Measurements from ENCODE around the gene TLX3. TPM values are rescaled to one million over a fixed set of nuclear protein-coding genes. Genes with fewer than 3 reads are reported as not detected.

TLX3 gene
- total RNA-seq, 1 donor from 2014 or later, result not detected

- Histone ChIP-seq H3K9me3 (ENCODE audit: control insufficient read depth in 3 of 3, low read length in 3 of 3) (no peaks in the 10 kb centered on the region), H3K4me1 (ENCODE audit: control insufficient read depth in 3 of 3, insufficient read depth in 3 of 3, low read length in 3 of 3) (peaks cover 18 to 23% (median 19%) of the 10 kb centered on the region in 3 donors), H3K27ac (ENCODE audit: low read depth, low read length) (no peak overlapping the region), H3K4me3 (ENCODE audit: low read length in 3 of 3) (no peak overlapping the region), H3K36me3 (ENCODE audit: control insufficient read depth in 3 of 3, insufficient read depth in 3 of 3, low read length in 3 of 3) (no peaks in the 10 kb centered on the region), H3K9ac (ENCODE audit: low read depth in 1 of 3, low read length in 3 of 3) (no peak overlapping the region), H3K27me3 (ENCODE audit: control insufficient read depth in 3 of 3, insufficient read depth in 3 of 3, low read length in 3 of 3) (peaks cover 76 to 90% (median 83%) of the 10 kb centered on the region in 3 donors)
These were observed 9.0 kb downstream of the TLX3 start for GRCh38 chr5:171318026-171318425.

GRCh38 chr5:171321447-171321846 lies 12.4 kb downstream of the TLX3 start:
- Histone ChIP-seq H3K4me1 (ENCODE audit: control insufficient read depth in 3 of 3, insufficient read depth in 3 of 3, low read length in 3 of 3) (peaks cover 5 to 7% (median 7%) of the 10 kb centered on the region in 3 donors), H3K27me3 (ENCODE audit: control insufficient read depth in 3 of 3, insufficient read depth in 3 of 3, low read length in 3 of 3) (peaks cover 62 to 86% (median 69%) of the 10 kb centered on the region in 3 donors), H3K9ac (ENCODE audit: low read depth in 1 of 3, low read length in 3 of 3) (no peak overlapping the region), H3K9me3 (ENCODE audit: control insufficient read depth in 3 of 3, low read length in 3 of 3) (no peaks in the 10 kb centered on the region), H3K36me3 (ENCODE audit: control insufficient read depth in 3 of 3, insufficient read depth in 3 of 3, low read length in 3 of 3) (no peaks in the 10 kb centered on the region), H3K27ac (ENCODE audit: low read depth, low read length) (no peak overlapping the region), H3K4me3 (ENCODE audit: low read length in 3 of 3) (no peak overlapping the region)

- no peaks in the 10 kb centered on the region for H3K36me3 ChIP-seq (ENCODE audit: control insufficient read depth in 3 of 3, insufficient read depth in 3 of 3, low read length in 3 of 3)
- H3K4me3 ChIP-seq (ENCODE audit: low read length in 3 of 3), result no peak overlapping the region
- H3K9ac ChIP-seq (ENCODE audit: low read depth in 1 of 3, low read length in 3 of 3), result no peak overlapping the region
- H3K4me1 ChIP-seq (ENCODE audit: control insufficient read depth in 3 of 3, insufficient read depth in 3 of 3, low read length in 3 of 3), result no peaks in the 10 kb centered on the region
- H3K27ac ChIP-seq (ENCODE audit: low read depth, low read length), result no peak overlapping the region
- H3K27me3 ChIP-seq (ENCODE audit: control insufficient read depth in 3 of 3, insufficient read depth in 3 of 3, low read length in 3 of 3), result peaks cover 55 to 76% (median 59%) of the 10 kb centered on the region in 3 donors
- H3K9me3 ChIP-seq (ENCODE audit: control insufficient read depth in 3 of 3, low read length in 3 of 3), result no peaks in the 10 kb centered on the region
These were observed 13.5 kb downstream of the TLX3 start for GRCh38 chr5:171322527-171322926.

GRCh38 chr5:171323007-171323406 lies 14.0 kb downstream of the TLX3 start:
- Histone ChIP-seq H3K36me3 (ENCODE audit: control insufficient read depth in 3 of 3, insufficient read depth in 3 of 3, low read length in 3 of 3) (no peaks in the 10 kb centered on the region), H3K9ac (ENCODE audit: low read depth in 1 of 3, low read length in 3 of 3) (no peak overlapping the region), H3K9me3 (ENCODE audit: control insufficient read depth in 3 of 3, low read length in 3 of 3) (no peaks in the 10 kb centered on the region), H3K4me1 (ENCODE audit: control insufficient read depth in 3 of 3, insufficient read depth in 3 of 3, low read length in 3 of 3) (no peaks in the 10 kb centered on the region), H3K4me3 (ENCODE audit: low read length in 3 of 3) (no peak overlapping the region), H3K27ac (ENCODE audit: low read depth, low read length) (no peak overlapping the region), H3K27me3 (ENCODE audit: control insufficient read depth in 3 of 3, insufficient read depth in 3 of 3, low read length in 3 of 3) (peaks cover 53 to 75% (median 57%) of the 10 kb centered on the region in 3 donors)

GRCh38 chr5:171323806-171324632 lies 15.0 kb downstream of the TLX3 start:
- Histone ChIP-seq H3K27me3 (ENCODE audit: control insufficient read depth in 3 of 3, insufficient read depth in 3 of 3, low read length in 3 of 3) (peaks cover 50 to 74% (median 50%) of the 10 kb centered on the region in 3 donors), H3K36me3 (ENCODE audit: control insufficient read depth in 3 of 3, insufficient read depth in 3 of 3, low read length in 3 of 3) (no peaks in the 10 kb centered on the region), H3K4me3 (ENCODE audit: low read length in 3 of 3) (no peak overlapping the region), H3K4me1 (ENCODE audit: control insufficient read depth in 3 of 3, insufficient read depth in 3 of 3, low read length in 3 of 3) (no peaks in the 10 kb centered on the region), H3K9me3 (ENCODE audit: control insufficient read depth in 3 of 3, low read length in 3 of 3) (no peaks in the 10 kb centered on the region), H3K9ac (ENCODE audit: low read depth in 1 of 3, low read length in 3 of 3) (no peak overlapping the region), H3K27ac (ENCODE audit: low read depth, low read length) (no peak overlapping the region)

- H3K27me3 ChIP-seq (ENCODE audit: control insufficient read depth in 3 of 3, insufficient read depth in 3 of 3, low read length in 3 of 3), result peaks cover 21 to 52% (median 33%) of the 10 kb centered on the region in 3 donors
- H3K4me1 ChIP-seq (ENCODE audit: control insufficient read depth in 3 of 3, insufficient read depth in 3 of 3, low read length in 3 of 3), result no peaks in the 10 kb centered on the region
- no peak overlapping the region for H3K4me3 ChIP-seq (ENCODE audit: low read length in 3 of 3)
- H3K27ac ChIP-seq (ENCODE audit: low read depth, low read length), result no peak overlapping the region
- no peaks in the 10 kb centered on the region for H3K9me3 ChIP-seq (ENCODE audit: control insufficient read depth in 3 of 3, low read length in 3 of 3)
- H3K9ac ChIP-seq (ENCODE audit: low read depth in 1 of 3, low read length in 3 of 3), result no peak overlapping the region
- H3K36me3 ChIP-seq (ENCODE audit: control insufficient read depth in 3 of 3, insufficient read depth in 3 of 3, low read length in 3 of 3), result no peaks in the 10 kb centered on the region
These were observed 21.0 kb downstream of the TLX3 start for GRCh38 chr5:171330021-171330420.

GRCh38 chr5:171335616-171336015 lies 26.6 kb downstream of the TLX3 start:
- Histone ChIP-seq H3K27me3 (ENCODE audit: control insufficient read depth in 3 of 3, insufficient read depth in 3 of 3, low read length in 3 of 3) (peaks cover 36 to 43% (median 38%) of the 10 kb centered on the region in 3 donors), H3K4me1 (ENCODE audit: control insufficient read depth in 3 of 3, insufficient read depth in 3 of 3, low read length in 3 of 3) (peaks cover 0 to 5% (median 4%) of the 10 kb centered on the region in 3 donors)

GRCh38 chr5:171336521-171337209 lies 27.6 kb downstream of the TLX3 start:
- peaks cover 36 to 39% (median 38%) of the 10 kb centered on the region in 3 donors for H3K27me3 ChIP-seq (ENCODE audit: control insufficient read depth in 3 of 3, insufficient read depth in 3 of 3, low read length in 3 of 3)
- peaks cover 0 to 5% (median 4%) of the 10 kb centered on the region in 3 donors for H3K4me1 ChIP-seq (ENCODE audit: control insufficient read depth in 3 of 3, insufficient read depth in 3 of 3, low read length in 3 of 3)
- H3K4me3 ChIP-seq (ENCODE audit: low read length in 3 of 3), result peak overlapping the region; percentile 51 to 68 (median 65)
- H3K9me3 ChIP-seq (ENCODE audit: control insufficient read depth in 3 of 3, low read length in 3 of 3), result no peaks in the 10 kb centered on the region
- H3K36me3 ChIP-seq (ENCODE audit: control insufficient read depth in 3 of 3, insufficient read depth in 3 of 3, low read length in 3 of 3), result no peaks in the 10 kb centered on the region
- H3K9ac ChIP-seq (ENCODE audit: low read depth in 1 of 3, low read length in 3 of 3), result peak overlapping the region in 1 of 3 donors; percentile 60
- no peak overlapping the region for H3K27ac ChIP-seq (ENCODE audit: low read depth, low read length)

More at GRCh38 chr5:171335616-171336015, 26.6 kb downstream of the TLX3 start:
- no peak overlapping the region for H3K9ac ChIP-seq (ENCODE audit: low read depth in 1 of 3, low read length in 3 of 3)
- no peak overlapping the region for H3K4me3 ChIP-seq (ENCODE audit: low read length in 3 of 3)
- H3K27ac ChIP-seq (ENCODE audit: low read depth, low read length), result no peak overlapping the region
- H3K36me3 ChIP-seq (ENCODE audit: control insufficient read depth in 3 of 3, insufficient read depth in 3 of 3, low read length in 3 of 3), result no peaks in the 10 kb centered on the region
- no peaks in the 10 kb centered on the region for H3K9me3 ChIP-seq (ENCODE audit: control insufficient read depth in 3 of 3, low read length in 3 of 3)

- H3K27ac ChIP-seq (ENCODE audit: low read depth, low read length), result no peak overlapping the region
- H3K9me3 ChIP-seq (ENCODE audit: control insufficient read depth in 3 of 3, low read length in 3 of 3), result no peaks in the 10 kb centered on the region
- peak overlapping the region; percentile 51 to 68 (median 65) for H3K4me3 ChIP-seq (ENCODE audit: low read length in 3 of 3)
- H3K36me3 ChIP-seq (ENCODE audit: control insufficient read depth in 3 of 3, insufficient read depth in 3 of 3, low read length in 3 of 3), result no peaks in the 10 kb centered on the region
- peaks cover 0 to 5% (median 4%) of the 10 kb centered on the region in 3 donors for H3K4me1 ChIP-seq (ENCODE audit: control insufficient read depth in 3 of 3, insufficient read depth in 3 of 3, low read length in 3 of 3)
- peak overlapping the region in 1 of 3 donors; percentile 60 for H3K9ac ChIP-seq (ENCODE audit: low read depth in 1 of 3, low read length in 3 of 3)
- peaks cover 33 to 38% (median 33%) of the 10 kb centered on the region in 3 donors for H3K27me3 ChIP-seq (ENCODE audit: control insufficient read depth in 3 of 3, insufficient read depth in 3 of 3, low read length in 3 of 3)
These were observed 28.1 kb downstream of the TLX3 start for GRCh38 chr5:171337210-171337569.

GRCh38 chr5:171340042-171340441 lies 31.0 kb downstream of the TLX3 start:
- H3K9ac ChIP-seq (ENCODE audit: low read depth in 1 of 3, low read length in 3 of 3), result no peak overlapping the region
- no peaks in the 10 kb centered on the region for H3K36me3 ChIP-seq (ENCODE audit: control insufficient read depth in 3 of 3, insufficient read depth in 3 of 3, low read length in 3 of 3)
- no peak overlapping the region for H3K27ac ChIP-seq (ENCODE audit: low read depth, low read length)
- H3K9me3 ChIP-seq (ENCODE audit: control insufficient read depth in 3 of 3, low read length in 3 of 3), result no peaks in the 10 kb centered on the region
- peaks cover 24 to 33% (median 32%) of the 10 kb centered on the region in 3 donors for H3K27me3 ChIP-seq (ENCODE audit: control insufficient read depth in 3 of 3, insufficient read depth in 3 of 3, low read length in 3 of 3)
- H3K4me1 ChIP-seq (ENCODE audit: control insufficient read depth in 3 of 3, insufficient read depth in 3 of 3, low read length in 3 of 3), result peaks cover 0 to 5% (median 4%) of the 10 kb centered on the region in 3 donors
- H3K4me3 ChIP-seq (ENCODE audit: low read length in 3 of 3), result no peak overlapping the region

Measured in skeletal muscle tissue (tissue), 4 donors.